GM18517 (cell line): ENCODE measurements around the gene SOX5.
"Not testable (repeated sequence)": the region's sequence is repeated elsewhere in the genome, so short reads cannot be mapped to it uniquely, and the experiment has no call there.

Experiments
- ATAC-seq: cut with Tn5 transposase; IDR thresholded peaks from one replicate; pipeline ENCODE4 v1.9.1; 2021; ENCODE audit warnings: mild to moderate bottlenecking, moderate library complexity; ENCODE audit not compliant: unreplicated experiment

The SOX5 gene

DNA sequence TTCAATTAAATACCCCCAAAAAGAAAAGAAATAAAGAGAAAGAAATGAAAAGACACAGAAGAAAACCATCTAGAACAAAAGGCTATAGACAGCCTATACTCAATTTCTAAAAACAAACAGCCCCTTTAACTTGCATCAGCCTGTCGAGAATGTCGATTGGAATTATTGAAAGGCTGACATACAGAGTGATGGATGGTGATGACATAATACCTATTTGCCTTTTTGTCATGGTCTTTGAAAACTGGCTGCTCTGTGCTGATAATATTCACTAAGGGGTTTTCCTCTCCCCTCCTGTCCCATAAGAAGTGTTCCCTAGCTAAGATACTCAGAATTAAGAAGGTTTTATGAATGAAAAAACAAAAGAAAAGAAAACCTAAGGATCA is 393.7 kb downstream of the SOX5 start:
- no peak for ATAC-seq

DNA sequence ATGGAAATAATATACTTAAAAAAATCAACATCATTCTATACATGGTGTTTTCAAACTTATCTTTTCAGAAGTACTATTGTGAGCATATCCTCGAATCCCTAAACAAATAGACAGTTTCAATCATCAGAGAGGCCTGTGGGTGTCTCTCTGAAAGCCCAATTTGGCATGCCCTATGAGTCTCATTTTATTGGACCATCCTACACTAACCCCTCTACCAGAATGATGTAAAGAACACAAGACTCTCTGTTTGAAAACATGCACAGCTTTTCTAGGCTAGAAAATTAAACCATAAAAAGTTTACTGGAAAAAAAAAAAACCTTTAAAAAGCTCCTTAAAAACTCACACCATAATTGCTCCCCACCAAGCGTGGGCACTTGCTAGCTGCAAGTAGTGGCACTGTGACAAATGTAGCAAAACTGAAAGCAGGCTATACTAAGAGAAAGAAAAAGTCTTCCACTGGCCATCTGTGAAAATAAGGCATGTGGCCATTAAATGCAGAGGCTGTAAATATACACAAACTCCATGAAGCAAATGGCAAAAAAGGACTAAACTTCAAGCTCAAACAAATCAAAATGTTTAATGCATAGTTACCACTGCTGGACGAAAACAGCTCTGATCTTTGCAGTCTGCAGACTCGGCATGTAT is 394.2 kb downstream of the SOX5 start:
- no peak for ATAC-seq

DNA sequence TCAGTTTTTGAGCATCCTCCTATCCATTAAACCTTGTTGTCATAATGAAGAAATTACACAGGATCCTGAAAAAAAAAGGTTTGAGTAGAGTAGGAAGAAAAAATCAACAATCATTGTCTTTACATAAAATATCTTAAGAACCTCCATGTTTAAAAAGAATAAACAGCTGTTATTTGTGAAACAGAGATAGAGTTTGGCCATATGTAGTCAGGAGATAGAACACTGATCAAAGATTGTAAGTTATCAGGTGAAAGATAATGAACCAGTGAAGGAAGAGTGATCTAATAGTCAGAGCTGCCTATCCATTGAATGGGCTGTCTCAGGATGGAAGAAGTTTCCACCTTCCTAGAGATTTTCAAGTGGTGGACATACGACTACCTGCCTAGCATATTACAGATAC is 397.1 kb downstream of the SOX5 start:
- ATAC-seq = no peak

DNA sequence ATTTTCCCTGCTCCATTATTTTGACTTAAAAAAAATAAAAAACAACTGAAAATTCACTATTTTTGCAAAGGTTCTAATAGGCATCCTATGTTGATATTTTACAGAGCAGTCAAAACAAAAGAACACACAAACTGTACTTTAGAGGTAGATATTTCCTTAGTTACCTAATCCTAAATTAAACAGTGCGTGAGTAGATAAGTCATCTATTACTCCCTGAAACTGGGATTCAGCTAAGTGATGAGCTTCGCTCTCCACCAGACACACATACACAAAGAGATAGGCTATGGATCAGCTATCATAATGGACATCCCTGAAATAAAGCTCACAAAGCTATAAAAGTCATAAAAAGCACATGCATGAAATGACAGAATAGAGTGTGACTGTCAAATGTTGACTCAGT is 398.7 kb downstream of the SOX5 start:
- ATAC-seq = no peak

DNA sequence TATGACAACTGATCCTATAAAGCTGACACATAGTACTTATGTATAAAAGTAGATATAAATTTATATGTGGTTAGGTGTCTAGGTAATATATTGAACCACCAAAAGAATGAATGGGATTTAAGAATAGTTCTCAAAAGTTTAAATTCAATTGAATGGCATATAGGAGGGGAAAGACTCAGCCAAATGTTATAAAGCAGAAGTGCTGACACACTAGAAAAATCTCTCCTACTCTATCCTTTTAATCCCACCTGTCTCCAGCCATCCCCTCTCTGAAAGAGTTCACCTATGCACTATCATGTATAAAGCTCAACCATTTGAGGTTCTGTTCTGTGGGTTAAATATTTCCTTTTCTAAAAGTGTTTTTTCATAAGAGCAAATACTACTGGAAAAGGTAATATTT is 400.7 kb downstream of the SOX5 start:
- no peak for ATAC-seq

DNA sequence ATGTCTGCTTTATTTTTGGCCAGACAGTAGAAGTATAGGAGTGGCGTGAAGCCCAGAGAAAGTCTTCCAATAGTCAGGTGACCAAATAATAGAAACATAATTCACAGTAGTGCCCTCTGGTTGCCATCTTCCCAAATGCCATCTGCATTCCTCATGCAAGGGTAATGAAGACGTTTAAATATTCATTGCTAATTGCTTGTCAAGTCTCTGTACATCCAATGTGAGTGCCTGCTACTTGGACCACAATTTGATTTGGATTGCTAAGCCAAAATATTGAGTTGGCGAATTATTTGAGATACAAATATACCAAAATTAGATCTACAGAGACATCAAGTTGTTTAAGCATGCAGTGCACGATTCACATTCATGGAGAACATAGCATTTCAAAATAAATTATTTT is 402.7 kb downstream of the SOX5 start:
- no peak for ATAC-seq

DNA sequence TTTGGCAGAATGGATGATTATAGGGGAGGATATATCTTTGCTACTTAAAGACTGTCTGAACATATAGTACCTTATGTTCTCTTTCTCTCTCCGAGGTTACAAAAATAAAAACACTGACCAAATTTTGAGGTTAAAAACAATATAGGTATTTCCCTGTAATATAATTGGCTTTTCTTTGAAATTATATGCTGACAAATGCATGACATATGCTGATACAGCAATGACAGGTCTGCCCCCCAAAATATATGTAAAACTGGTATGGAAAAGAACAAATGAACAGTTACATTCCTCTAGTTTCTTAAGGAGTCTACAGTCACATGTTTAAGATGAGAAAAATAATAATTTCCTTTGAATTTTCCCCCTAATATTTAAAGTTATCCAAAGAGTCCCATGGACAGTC is 405.7 kb downstream of the SOX5 start:
- no peak for ATAC-seq

DNA sequence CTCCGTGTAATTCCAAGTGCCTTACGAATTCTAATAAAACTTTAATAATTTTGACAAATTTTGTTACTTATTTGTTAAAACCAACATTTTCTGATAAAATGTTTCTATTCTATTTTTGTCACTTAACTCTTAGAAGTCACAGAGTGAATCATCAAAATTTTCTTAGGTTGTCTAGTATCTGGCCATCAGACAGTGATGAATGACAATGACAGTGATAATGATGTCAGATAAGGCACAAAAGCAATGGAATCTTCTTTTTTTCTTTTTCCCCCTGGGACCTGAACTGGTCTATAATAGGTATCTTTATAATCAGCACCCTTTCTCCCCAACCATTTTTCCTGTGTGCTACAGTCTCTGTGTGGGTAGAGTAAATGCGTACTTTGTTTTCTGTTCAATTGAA is 407.3 kb downstream of the SOX5 start:
- no peak for ATAC-seq

DNA sequence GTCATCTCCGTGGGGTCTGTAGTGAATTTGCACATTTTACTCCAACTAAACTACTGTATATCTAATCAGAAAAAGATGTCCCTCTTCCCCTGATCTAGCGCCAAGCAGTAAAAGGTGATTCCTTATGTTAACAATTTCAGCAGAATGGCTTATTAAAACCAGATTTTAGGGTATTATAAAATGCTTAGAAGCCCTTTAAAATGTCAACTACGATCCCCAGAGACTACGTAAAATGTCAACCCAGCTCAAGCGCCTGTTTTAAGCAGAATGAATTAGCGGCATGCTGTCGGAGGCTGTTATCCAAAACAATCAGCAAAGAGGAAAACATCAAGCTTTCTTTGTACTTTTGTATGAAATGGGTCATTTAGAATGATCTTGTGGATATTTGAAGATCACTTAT is 408.9 kb downstream of the SOX5 start:
- no peak for ATAC-seq

DNA sequence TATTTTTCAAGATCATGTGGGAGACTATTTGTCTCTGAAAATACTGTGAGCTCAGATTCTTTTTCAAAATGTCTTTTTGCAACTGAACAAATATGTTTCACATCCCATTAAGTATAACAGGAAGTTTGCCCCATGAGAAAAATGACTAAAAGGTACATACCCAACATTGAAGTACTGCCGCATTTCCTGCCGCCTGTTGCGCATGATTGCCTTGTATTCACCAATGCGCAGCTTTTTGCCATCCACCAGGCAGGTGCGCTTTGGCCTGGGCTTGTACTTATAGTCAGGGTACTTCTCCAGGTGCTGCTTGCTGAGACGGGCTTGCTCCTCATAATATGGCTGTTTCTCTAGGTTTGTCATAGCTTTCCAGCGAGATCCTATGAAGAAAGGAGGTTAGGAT is 413.2 kb downstream of the SOX5 start:
- ATAC-seq = no peak

DNA sequence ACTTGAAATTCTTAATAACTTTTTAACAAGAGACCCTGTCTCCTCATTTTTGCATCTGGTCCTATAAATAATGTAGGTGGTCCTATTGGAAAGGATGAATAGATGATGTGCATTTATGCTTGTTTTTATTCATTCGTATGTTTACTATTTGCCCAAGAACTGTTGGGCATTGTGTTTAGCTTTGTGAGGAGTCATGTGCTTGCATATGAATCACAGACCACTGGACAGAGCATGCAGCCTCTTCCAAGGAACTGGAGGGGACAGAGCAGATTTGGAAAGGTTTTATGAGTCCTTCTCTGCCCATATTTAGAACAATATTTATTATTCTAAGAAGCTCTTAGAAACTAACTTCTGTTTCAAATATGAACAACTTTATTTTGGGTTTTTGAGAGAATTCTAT is 414.0 kb downstream of the SOX5 start:
- ATAC-seq = no peak

DNA sequence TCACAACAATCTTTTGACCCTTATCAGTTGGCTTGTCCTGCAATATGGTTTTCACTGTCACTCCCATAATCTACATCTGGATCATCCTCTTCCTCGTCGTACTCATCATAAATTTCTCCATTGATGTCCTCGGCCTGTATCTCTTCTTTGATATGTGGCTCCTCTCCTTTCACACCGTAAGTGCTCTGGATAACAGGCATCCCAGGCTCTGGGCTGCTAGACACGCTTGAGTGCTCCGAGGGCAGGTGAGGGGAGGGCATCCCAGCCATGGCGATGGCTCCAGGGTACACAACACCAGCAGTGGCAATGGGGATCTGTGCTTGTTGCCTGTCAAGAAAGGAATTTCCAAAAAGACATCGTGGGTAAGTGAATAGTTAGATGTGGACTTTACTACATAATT is 415.3 kb downstream of the SOX5 start:
- no peak for ATAC-seq

DNA sequence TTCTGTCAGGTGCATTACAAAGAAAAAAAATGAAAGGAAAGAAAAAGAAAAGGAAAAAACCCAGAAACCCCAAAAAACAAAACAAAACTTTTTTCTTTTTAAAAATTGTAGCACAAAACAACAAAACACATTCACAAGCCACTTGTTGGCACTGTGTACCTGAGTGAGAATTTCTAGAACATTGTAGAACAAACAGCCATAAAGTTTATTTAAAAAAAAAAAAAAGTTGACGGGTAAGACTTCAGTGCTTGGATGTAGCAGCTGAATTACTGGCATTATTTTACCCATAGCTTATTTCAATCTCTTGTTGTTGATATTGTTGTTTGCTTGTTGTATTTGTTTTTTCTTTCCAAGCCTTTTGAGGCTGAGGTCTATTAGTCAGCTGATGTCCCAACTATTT is 415.8 kb downstream of the SOX5 start:
- ATAC-seq = no peak

DNA sequence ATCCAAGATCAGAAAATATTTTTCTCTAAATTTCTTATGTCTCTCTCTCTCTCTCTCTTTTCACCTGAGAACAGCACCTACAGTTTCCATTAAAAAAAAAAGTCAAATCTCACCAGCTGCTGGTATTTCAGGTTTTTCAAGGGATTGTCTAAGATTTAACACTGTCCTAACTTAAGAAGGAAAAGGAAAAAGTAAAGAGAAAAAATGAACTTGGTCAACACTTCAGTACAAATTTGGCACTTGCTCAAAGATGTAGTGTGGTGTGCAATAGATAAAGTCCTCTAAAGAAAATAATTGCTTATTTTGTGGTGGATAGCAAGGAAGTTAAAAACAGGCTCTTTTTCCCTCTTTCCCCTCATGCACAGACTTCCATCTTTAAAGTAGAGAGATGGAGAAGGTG is 416.2 kb downstream of the SOX5 start:
- ATAC-seq = no peak

DNA sequence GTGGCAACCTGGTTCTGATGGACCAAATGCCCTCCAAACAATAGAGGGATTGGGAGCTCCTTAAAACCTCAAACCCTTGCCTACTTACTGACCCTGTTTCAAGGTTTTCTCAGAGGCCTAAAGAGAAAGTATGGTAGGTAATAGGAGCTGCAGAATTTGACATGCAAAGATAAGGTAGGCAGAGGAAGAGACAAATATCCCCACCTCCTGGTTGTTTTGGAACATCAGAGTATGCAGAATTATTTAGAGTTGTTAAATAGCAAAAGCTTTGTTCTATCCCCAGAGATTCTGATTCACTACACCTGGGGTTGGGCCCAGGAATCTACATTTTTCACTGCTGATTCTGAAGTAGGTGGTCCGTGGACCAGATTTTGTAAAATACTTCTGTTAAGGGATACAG is 421.2 kb downstream of the SOX5 start:
- no peak for ATAC-seq

DNA sequence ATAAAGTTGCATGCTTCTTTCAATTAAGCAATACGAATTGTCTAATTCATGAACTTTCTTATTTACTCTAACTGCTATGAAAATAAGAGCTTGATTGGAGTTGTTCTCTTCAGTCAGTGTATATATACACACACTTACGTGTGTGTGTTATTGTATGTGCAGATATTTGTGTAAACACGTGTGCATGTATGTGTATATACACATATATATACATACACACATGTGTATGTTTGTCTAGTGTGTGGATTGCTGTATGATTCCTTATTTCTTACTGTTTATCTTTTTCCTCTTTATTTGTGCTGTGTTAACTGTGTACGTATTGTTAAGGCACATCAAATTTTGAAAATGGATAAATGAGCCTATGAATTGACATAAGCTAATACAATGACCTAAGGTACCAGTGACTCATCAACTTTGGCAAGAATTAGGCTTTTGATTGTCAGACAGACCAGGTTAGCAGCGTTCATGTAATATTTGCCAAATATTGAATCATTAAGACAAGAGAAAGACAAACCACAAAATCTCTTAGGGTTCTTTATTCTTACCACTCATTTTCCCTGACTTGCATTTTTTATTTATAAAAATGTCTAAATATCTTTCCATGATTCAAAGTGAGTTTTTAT is 423.9 kb downstream of the SOX5 start:
- ATAC-seq = no peak

DNA sequence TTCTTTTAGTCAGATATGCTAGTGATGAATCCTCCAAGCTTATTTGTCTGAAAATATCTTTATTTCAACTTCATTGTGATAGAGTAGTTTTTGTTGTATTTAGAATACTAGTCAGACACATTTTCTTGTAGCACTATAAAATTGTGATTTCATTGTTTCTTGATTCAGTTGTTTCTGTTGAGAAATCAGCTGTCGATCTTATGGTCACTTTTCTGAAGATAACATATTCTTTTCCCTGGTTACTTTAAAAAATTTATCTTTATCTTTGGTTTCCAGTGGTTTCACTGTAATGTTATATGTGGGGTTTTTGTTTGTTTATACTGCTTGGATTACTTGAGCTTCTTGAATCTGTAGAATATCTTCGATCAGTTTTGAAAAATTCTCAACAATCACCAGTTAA is 426.1 kb downstream of the SOX5 start:
- no peak for ATAC-seq

DNA sequence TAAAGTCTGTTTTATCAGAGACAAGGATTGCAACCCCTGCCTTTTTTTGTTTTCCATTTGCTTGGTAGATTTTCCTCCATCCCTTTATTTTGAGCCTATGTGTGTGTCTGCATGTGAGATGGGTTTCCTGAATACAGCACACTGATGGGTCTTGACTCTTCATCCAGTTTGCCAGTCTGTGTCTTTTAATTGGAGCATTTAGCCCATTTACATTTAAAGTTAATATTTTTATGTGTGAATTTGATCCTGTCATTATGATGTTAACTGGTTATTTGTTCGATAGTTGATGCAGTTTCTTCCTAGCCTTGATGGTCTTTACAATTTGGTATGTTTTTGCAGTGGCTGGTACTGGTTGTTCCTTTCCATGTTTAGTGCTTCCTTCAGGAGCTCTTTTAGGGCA is 430.0 kb downstream of the SOX5 start:
- ATAC-seq = not testable (repeated sequence)

DNA sequence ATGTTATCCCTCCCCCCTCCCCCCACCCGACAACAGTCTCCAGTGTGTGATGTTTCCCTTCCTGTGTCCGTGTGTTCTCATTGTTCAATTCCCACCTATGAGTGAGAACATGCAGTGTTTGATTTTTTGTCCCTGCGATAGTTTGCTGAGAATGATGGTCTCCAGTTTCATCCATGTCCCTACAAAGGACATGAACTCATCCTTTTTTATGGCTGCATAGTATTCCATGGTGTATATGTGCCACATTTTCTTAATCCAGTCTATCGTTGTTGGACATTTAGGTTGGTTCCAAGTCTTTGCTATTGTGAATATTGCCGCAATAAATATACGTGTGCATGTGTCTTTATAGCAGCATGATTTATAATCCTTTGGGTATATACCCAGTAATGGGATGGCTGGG is 433.7 kb downstream of the SOX5 start:
- not testable (repeated sequence) for ATAC-seq

DNA sequence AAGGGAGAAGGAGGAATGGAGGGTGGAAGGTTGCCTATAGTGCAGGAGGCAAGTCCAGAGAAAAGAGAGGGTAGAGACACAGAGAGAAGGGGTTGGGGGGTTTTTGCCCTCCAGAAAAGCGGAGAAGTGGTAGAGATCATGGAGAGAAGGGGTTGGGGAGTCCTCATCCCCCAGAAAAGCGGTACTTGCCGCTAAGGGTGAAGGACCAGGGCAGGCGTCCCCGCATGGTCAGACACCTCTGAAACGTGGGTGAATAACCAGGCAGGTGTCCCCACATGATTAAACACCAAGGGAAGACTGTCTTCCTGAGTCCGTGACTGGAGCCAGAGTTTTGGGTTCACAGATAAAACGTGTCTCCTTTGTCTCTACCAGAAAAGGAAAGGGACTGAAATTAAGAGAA is 439.0 kb downstream of the SOX5 start:
- no peak for ATAC-seq

DNA sequence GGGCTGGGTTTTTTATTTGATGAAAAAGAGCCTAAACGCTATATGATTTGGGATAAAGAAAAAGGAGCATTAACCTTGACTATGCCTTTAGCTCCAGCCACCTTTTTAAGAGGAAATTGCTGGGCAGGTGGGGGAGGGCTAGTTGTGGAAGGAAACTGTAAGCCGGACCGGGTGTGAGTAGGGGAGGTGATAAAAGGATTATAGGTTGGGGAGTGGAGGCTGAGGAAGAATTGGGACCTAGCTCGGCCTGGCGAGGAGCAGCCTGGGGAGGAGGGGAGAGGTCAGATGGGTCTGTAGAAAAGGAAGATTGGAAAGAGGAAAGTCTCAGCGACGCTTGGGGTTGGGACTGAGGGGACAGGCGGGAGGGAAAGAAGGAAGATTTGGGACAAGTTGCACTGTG is 439.6 kb downstream of the SOX5 start:
- ATAC-seq = not testable (repeated sequence)

DNA sequence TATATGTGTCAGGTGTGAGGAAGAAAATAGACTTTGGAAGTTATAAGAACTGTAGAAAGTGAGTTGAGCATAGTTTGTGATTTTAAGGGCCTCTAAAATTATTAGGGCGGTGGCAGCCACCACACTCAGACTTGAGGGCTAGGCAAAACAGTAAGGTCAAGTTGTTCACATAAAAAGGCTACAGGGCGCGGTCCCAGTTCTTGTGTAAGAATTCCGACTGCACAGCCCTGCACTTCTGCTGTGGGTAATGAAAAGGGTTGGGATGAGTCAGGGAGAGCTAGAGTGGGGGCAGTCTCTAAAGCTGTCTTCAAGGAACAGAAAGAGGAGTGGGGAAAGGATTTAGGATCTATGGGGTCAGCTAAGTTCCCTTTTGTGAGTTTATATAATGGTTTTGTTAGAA is 441.7 kb downstream of the SOX5 start:
- ATAC-seq = not testable (repeated sequence)

DNA sequence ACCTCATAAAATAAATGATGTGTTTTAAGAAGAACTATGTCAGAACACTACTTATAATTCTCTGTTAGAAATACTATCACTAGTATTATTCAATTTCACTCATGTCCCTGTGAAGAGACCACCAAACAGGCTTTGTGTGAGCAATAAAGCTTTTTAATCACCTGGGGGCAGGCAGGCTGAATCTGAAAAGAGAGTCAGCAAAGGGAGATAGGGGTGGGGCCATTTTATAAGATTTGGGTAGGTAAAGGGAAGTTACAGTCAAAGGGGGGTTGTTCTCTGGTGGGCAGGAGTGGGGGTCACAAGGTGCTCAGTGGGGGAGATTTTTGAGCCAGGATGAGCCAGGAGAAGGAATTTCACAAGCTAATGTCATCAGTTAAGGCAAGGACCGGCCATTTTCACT is 443.7 kb downstream of the SOX5 start:
- not testable (repeated sequence) for ATAC-seq
